Body of pancreas (tissue), 4 donors: Measurements from ENCODE around the gene BCKDK. TPM values are rescaled to one million over a fixed set of nuclear protein-coding genes. Genes with fewer than 3 reads are reported as not detected.
"Not testable (repeated sequence)": the region's sequence is repeated elsewhere in the genome, so short reads cannot be mapped to it uniquely, and the experiment has no call there.

ENCODE experiments used
- ATAC-seq: fragments of 150-250 bp; one replicate; pipeline ENCODE4 v1.9.1; 2016
- DNase-seq, 4 donors: peaks; one replicate each; pipeline ENCODE4 v3.0.0-alpha.2; 2019
- H3K27ac ChIP-seq, 4 donors: fragments of 200-600 bp; sonication (generic); 1 replicate in 3 of 4; 2 replicates in 1 of 4; pipeline versions ENCODE4 v1.5.1 to v1.6.1; 2016 to 2019; ENCODE audit warnings: mild to moderate bottlenecking in 1 of 4, mixed read lengths in 1 of 4, moderate library complexity in 1 of 4
- H3K27me3 ChIP-seq, 2 donors: fragments of 200-600 bp; sonication (generic); one replicate each; pipeline ENCODE4 v1.6.0; 2016; ENCODE audit warnings: mild to moderate bottlenecking in 1 of 2
- H3K36me3 ChIP-seq, 2 donors: fragments of 200-600 bp; sonication (generic); replicated peaks in 1 of 2; 2 replicates each; pipeline ENCODE4 v1.5.1; 2016; ENCODE audit warnings: low read depth in 2 of 2; ENCODE audit not compliant: insufficient read depth in 1 of 2
- H3K4me1 ChIP-seq: fragments of 200-600 bp; sonication (generic); one replicate; pipeline ENCODE4 v1.6.0; 2016
- H3K4me3 ChIP-seq, 2 donors: fragments of 200-600 bp; sonication (generic); 1 replicate in 1 of 2; 2 replicates in 1 of 2; pipeline ENCODE4 v1.5.1; 2016 to 2019
- H3K9me3 ChIP-seq, 3 donors: fragments of 200-600 bp; sonication (generic); 1 replicate in 2 of 3; 2 replicates in 1 of 3; pipeline ENCODE4 v1.5.1; 2016
- CTCF ChIP-seq, 7 experiments: fragments of 450-650 bp in 4 of 7; fragments of 200-600 bp in 3 of 7; sonication (generic) in 3 of 7; IDR thresholded peaks; one replicate each; pipeline ENCODE4 v1.5.1; 2016 to 2019; ENCODE audit warnings: antibody characterized with exemption in 7 of 7
- POLR2A ChIP-seq, 3 donors: fragments of 450-650 bp; IDR thresholded peaks; one replicate each; pipeline ENCODE4 v1.6.1; 2016; ENCODE audit warnings: antibody characterized with exemption in 3 of 3, mild to moderate bottlenecking in 2 of 3
- WGBS, 2 donors: methylation state at CpG; one replicate each; pipeline ENCODE4 v1.1.5; 2017; 5-methylcytosine and 5-hydroxymethylcytosine counted together
- intact Hi-C: fragments of 100-400 bp; cut with DNase I; formaldehyde crosslinking; loops from one replicate; pipeline ENCODE4 v1.15.1; 2023
- total RNA-seq, 2 donors: library from RNA; depleted of rRNA; stranded (reverse); fragments of >200 nt; gene quantifications; one replicate each; pipeline ENCODE4 v1.1.0, GENCODE V29; 2016

BCKDK gene
- total RNA-seq, 2 donors from 2014 or later: 33.9 to 61.7 TPM

GRCh38 chr16:31149332-31149731 is 41.1 kb downstream of the BCKDK start:
- Histone ChIP-seq H3K9me3 (no peaks in the 10 kb centered on the region), H3K4me3 (no peak overlapping the region), H3K36me3 (no peaks in the 10 kb centered on the region), H3K27me3 (no peaks in the 10 kb centered on the region), H3K27ac (no peak overlapping the region), H3K4me1 (peaks cover 11% of the 10 kb centered on the region)
- 78 to 86% methylated on average over 5 of the region's 5 CpGs for WGBS, 2 donors
- ATAC-seq: no peak
- intact Hi-C loops: loop anchor here (5.0 to 10.0 kb wide), 3 partner anchors 47 to 165 kb away; partner anchors contain the start of genes HSD3B7, ZNF646 and ZNF668
- TF ChIP-seq CTCF (IDR thresholded peaks at IDR 0.05) (no peak), POLR2A (IDR thresholded peaks at IDR 0.05) (no peak)
- DNase-seq: no peak

- no peak for TF ChIP-seq CTCF (IDR thresholded peaks at IDR 0.05)
- no peak for TF ChIP-seq POLR2A (IDR thresholded peaks at IDR 0.05)
- H3K27me3 ChIP-seq: no peaks in the 10 kb centered on the region
- ATAC-seq (no peak), DNase-seq (no peak)
- WGBS, 2 donors: 82 to 90% methylated on average over 9 to 11 of the region's 11 CpGs
- H3K4me1 ChIP-seq: peaks cover 11% of the 10 kb centered on the region
- intact Hi-C loops: loop anchor here (5.0 to 10.0 kb wide), 3 partner anchors 48 to 165 kb away; partner anchors contain the start of genes HSD3B7, ZNF646 and ZNF668
- H3K4me3 ChIP-seq: no peak within 1 kb of the TSS
- H3K27ac ChIP-seq: no peak within 1 kb of the TSS
- H3K36me3 ChIP-seq: no peaks in the 10 kb centered on the region
- no peaks in the 10 kb centered on the region for H3K9me3 ChIP-seq
Measured at GRCh38 chr16:31149894-31150890, 42.0 kb downstream of the BCKDK start, which contains the start of gene PRSS36. Gene PRSS36 (minus strand): TSS chr16:31150066. CDS start chr16:31150035, 31 bp downstream.

- peaks cover 11% of the 10 kb centered on the region for H3K4me1 ChIP-seq
- DNase-seq, intact Hi-C loops, H3K4me3 ChIP-seq, ATAC-seq, H3K27ac ChIP-seq, H3K9me3 ChIP-seq, H3K36me3 ChIP-seq, H3K27me3 ChIP-seq: not testable (repeated sequence)
- 78 to 82% methylated on average over 6 of the region's 6 CpGs for WGBS, 2 donors
Measured at GRCh38 chr16:31150976-31151375, 42.8 kb downstream of the BCKDK start.

GRCh38 chr16:31157136-31157535 is 49.0 kb downstream of the BCKDK start:
- Histone ChIP-seq H3K27ac (peak overlapping the region in 2 of 4 donors; percentile 29 to 46), H3K27me3 (no peaks in the 10 kb centered on the region), H3K36me3 (no peaks in the 10 kb centered on the region), H3K9me3 (no peaks in the 10 kb centered on the region), H3K4me3 (no peak overlapping the region), H3K4me1 (peaks cover 6% of the 10 kb centered on the region)
- intact Hi-C loops: no loop called here
- DNase-seq (peak in 2 of 4 donors; percentile 43 to 52), ATAC-seq (peak; percentile 75)
- TF ChIP-seq CTCF (IDR thresholded peaks at IDR 0.05) (no peak), POLR2A (IDR thresholded peaks at IDR 0.05) (no peak)
- WGBS, 2 donors: 11 to 12% methylated on average over 8 of the region's 8 CpGs

Other genes with a start within 250 kb of the BCKDK start
- gene BCL7C, start 214.3 kb upstream of the BCKDK start, total RNA-seq: 10 to 100 TPM; 19.8 to 24.1 TPM
- 1 to 10 TPM; 1.0 to 2.0 TPM for gene CTF1, start 211.8 kb upstream of the BCKDK start, total RNA-seq
- gene FBXL19, start 184.8 kb upstream of the BCKDK start, total RNA-seq: 10 to 100 TPM in 1 of 2 donors, 1 to 10 TPM in 1; 8.6 to 21.1 TPM
- 10 to 100 TPM in 1 of 2 donors, 1 to 10 TPM in 1; 7.9 to 27.2 TPM for gene ORAI3, start 159.3 kb upstream of the BCKDK start, total RNA-seq
- 10 to 100 TPM in 1 of 2 donors, 1 to 10 TPM in 1; 4.7 to 10.9 TPM for gene SETD1A, start 150.6 kb upstream of the BCKDK start, total RNA-seq
- gene HSD3B7, start 123.2 kb upstream of the BCKDK start, total RNA-seq: 10 to 100 TPM; 20.5 to 21.4 TPM
- under 1 TPM; 0.26 to 0.33 TPM for gene STX1B, start 97.7 kb upstream of the BCKDK start, total RNA-seq
- 10 to 100 TPM; 25.9 to 38.6 TPM for gene STX4, start 74.8 kb upstream of the BCKDK start, total RNA-seq
- 10 to 100 TPM in 1 of 2 donors, 1 to 10 TPM in 1; 2.9 to 15.2 TPM for gene ZNF668, start 34.1 kb upstream of the BCKDK start, total RNA-seq
- gene ZNF646, start 34.0 kb upstream of the BCKDK start, total RNA-seq: 10 to 100 TPM; 12.7 to 14.5 TPM
- 1 to 10 TPM; 3.0 to 6.0 TPM for gene PRSS53, start 19.4 kb upstream of the BCKDK start, total RNA-seq
- 100 to 1,000 TPM in 1 of 2 donors, 10 to 100 TPM in 1; 42.5 to 104 TPM for gene VKORC1, start 13.6 kb upstream of the BCKDK start, total RNA-seq
- gene KAT8, start 9.3 kb downstream of the BCKDK start, total RNA-seq: 10 to 100 TPM; 55.7 to 66.4 TPM
- 10 to 100 TPM; 75.5 to 81.7 TPM for gene PRSS8, start 27.3 kb downstream of the BCKDK start, total RNA-seq
- gene PRSS36, start 41.7 kb downstream of the BCKDK start, total RNA-seq: 10 to 100 TPM in 1 of 2 donors, under 1 TPM in 1; 0.52 to 65.3 TPM
- 10 to 100 TPM; 43.6 to 68.9 TPM for gene FUS, start 71.8 kb downstream of the BCKDK start, total RNA-seq
- gene PYCARD, start 94.4 kb downstream of the BCKDK start, total RNA-seq: 10 to 100 TPM; 12.7 to 13.8 TPM
- not detected for gene TRIM72, start 105.7 kb downstream of the BCKDK start, total RNA-seq
- not detected for gene PYDC1, start 108.7 kb downstream of the BCKDK start, total RNA-seq
- gene ITGAM, start 151.6 kb downstream of the BCKDK start, total RNA-seq: 1 to 10 TPM; 3.3 to 6.5 TPM
- 1 to 10 TPM; 3.0 to 8.6 TPM for gene ITGAX, start 246.8 kb downstream of the BCKDK start, total RNA-seq